ENCODE measurements around the gene RNF32.
"Not testable (repeated sequence)": the region's sequence is repeated elsewhere in the genome, so short reads cannot be mapped to it uniquely, and the experiment has no call there.

The RNF32 gene

DNA sequence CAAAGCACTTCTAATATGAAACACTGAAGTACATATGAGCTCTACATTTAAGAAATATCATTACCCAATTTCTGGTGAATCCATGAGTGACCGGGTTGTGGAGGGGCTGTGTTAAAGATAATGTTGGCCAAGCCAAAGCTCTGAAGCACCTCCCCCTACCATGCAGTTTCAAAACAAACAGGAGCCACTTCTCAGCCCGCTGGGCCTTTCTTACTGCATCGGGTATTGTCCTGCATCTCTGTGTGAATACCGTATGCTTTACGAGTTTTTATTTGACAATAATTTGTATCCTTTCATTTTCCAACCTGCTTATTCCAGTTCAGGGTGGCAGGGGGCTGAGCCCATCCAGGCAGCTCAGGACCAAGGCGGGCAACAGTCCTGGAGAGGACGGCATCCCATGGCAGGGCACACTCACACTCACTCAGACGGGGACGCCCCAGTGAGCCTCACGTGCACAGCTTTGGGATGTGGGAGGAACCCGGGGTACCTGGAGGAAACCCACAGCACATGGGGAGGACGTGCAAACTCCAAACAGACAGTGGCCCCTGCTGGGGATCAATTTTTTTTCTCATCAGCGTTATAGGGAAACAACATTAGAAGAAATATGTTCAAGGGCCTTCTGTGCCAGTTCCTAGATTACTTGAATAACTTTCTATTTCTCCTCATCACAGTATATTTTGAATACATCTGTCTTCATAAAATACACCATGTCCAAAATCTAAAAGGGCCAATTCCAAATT is 1.9 kb downstream of the RNF32 start:
- no peak for DNase-seq (ENCODE audit: low read depth)

DNA sequence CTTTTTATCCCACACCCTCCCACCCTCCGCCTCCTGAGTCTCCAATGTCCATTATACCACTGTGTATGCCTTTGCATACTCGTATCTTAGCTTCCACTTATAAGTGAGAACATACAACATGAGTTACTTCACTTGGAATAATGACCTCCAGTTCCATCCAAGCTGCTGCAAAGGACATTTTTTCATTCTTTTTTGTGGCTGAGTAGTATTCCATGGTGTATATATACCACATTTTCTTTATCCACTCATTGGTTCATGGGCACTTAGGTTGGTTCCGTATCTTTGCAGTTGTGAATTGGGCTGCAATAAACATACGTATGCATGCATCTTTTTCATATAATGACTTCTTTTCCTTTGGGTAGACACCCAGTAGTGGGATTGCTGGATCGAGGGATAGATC is 6.8 kb downstream of the RNF32 start:
- not testable (repeated sequence) for DNase-seq (ENCODE audit: low read depth)

DNA sequence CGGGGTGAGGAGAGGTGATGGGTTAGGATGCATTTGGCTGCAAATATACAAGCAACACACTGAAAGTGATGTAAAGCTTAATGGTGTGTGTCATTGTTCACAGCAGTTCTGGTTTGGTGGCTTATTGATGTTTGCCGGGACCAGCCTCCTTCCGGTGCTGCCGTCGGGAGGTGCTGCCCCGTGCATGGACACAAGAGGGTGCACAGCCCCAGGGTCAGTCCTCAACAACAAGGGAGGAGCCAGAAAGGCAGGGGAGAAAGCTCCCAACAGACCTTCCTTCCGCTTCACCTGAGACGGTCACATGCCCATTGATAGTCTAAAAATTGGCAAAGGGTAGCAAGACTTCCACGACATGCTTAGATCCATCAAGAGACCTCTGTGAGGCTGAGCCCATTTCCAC is 9.5 kb downstream of the RNF32 start:
- DNase-seq (ENCODE audit: low read depth) = no peak

DNA sequence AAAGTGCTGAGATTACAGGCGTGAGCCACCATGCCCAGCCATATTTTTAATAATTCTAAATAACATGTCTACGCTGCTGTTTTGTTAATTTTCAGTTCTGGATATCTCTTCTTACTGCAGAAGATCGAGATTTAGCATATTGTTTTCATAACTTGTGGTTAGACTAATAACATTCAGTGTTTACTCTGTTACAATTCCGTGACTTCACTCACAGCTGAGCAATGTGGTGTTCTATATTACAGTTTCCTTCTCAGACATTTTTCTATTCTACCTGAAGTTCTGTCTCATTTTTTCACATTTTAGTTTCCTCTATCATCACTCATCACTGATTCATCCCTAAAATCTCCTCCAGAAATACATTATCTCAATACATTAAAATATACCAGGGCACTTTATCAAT is 10.9 kb downstream of the RNF32 start:
- DNase-seq (ENCODE audit: low read depth) = no peak

DNA sequence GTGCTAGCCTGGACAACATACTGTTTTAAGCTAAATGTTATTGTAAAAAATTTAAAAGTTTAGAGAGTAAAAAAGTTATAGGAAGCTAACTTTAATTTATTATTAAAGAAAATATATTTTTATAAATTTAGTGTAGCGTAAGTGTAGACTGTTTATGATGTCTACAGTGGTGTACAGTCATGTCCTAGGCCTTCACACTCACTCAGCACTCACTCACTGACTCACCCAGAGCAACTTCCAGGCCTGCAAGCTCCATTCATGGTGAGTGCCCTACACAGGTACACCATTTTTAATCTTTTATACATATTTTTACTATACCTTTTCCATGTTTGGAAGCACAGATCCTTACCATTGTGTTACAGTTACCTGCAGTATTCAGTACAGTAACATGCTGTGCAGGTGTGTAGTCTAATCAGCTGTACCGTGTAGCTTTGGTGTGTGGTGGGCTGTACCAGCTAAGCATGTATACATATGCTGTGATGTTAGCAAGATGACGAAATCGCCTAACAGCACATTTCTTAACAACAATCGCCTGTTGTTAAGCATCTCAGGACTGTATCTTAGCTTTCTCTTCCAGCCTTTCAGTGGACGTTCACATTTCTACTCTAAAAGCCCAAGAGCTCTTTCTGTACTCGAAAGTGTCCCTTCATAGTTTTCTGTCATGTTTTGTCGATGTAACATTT is 12.5 kb downstream of the RNF32 start:
- no peak for DNase-seq (ENCODE audit: low read depth)

DNA sequence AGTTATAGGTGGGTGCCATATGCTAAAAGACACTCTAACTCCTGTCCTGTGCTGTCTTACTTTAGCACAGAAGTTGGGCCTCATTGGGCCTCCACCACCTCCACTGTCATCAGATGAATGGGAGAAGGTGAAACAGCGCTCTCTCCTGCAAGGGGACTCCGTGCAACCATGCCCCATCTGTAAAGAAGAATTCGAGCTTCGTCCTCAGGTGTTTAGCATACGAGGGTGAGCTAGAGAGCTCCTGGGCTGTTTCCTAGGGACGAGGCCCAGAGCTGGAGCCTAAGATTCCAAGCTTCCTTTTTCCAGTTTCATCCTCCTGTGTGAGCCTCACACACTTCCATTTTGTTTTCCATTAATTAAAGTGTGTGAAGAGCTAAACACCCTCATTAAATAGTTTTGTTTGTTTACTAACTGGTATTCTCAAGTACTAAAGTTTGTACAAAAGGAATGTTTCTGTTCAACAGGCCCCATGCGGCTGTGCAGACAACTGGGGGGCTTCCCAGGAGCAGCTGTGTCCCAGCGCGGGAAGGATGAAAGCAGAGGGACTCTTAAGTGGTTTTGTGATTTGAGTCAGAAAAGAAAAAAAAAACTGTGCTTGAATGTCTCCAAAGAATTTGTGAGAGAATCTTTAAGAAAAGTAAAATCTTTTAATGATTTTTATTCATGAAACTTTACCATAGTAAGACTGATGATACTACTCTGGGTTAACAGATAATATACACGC is 14.1 kb downstream of the RNF32 start:
- DNase-seq (ENCODE audit: low read depth) = no peak

DNA sequence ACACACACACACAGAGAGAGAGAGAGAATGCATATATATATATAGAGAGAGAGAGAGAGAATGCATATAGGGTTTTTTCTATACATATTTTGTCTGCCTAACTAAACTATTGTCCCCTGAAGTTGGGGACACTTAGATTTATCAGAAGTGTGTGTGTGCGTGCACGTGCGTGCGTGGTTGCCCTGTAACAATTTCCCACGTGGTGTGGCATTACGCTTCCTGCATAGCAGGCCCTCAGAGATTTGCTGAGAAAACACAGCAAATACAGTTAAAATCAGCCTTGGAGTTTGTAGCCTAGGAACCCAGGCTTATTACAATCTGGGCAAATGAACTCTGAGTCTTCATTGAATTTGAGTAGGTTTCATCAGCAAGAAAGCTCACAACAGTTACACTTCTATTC is 14.7 kb downstream of the RNF32 start:
- DNase-seq (ENCODE audit: low read depth) = no peak

DNA sequence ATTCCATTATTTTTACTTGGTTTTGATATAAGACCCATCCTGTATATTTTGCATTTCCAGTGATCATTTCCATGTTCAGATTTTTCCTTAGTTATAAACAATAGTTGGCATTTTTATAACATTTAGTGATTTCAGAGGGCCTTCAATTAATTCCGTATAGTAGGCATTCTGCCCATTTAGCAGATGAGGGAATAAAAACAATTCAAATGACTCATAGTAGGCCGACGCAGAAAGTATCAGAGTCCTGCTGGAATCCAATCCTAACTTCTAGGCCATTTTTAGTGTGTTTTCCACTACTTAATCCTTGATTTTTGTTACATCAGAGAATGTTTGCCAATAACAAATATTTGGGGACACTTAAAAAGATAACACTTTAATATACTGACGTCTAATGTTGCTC is 15.4 kb downstream of the RNF32 start:
- DNase-seq (ENCODE audit: low read depth) = no peak

DNA sequence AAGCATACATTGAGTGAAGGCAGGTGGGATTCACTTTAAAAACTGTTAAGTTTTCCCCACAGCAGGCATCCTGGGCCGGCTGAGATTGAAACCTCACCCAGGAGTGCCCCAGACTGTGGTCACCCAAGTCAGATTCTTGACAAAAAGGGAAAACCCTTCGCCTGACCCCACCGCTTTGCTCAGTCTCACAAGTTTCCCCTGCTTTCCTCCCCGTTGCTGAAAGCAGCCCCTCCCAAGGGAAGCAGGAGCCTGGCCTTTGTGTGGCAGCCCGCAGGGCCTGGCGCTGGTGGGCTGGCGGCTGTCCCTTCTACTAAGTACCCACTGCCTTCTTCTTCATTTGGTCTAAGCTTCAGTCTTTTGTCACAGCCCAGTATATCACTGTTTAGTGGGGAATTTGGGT is 16.0 kb downstream of the RNF32 start:
- DNase-seq (ENCODE audit: low read depth) = no peak

DNA sequence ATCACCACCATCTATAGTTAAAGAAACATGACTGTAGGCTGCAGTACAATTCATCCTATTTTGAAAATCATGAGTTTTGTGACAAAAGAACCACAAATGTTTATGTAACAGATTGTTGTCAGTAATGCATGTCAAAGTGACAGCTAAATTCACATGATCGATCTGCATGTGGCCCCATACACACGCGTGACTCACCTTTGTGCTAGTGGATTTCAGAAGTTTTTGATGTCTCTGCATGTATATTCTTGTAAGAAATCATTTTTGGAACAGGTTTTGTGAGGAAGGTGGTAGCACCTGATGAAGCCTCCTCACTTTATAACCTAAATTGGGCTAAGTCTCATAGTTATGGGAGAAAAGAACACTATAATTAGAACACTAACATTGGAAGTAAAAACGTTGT is 17.1 kb downstream of the RNF32 start:
- DNase-seq (ENCODE audit: low read depth) = no peak

DNA sequence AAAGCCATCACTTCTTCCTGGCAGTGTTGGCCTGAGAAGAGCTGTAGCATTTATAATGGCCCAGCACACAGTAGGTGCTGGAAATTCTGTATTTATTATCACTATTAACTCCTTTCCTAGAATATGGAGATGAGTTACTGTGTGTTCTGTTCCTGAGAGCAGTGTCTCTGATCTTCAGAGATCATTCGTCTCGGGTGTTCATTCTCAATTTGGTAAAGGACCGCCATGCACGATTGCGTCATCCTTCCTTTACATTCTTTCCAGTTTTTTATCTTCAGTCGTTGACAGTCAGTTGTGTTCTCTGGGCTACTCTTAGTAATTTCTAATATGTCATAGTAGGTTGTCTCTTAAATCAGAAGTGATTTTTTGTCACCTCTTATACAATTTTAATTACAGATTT is 18.6 kb downstream of the RNF32 start:
- DNase-seq (ENCODE audit: low read depth) = no peak

DNA sequence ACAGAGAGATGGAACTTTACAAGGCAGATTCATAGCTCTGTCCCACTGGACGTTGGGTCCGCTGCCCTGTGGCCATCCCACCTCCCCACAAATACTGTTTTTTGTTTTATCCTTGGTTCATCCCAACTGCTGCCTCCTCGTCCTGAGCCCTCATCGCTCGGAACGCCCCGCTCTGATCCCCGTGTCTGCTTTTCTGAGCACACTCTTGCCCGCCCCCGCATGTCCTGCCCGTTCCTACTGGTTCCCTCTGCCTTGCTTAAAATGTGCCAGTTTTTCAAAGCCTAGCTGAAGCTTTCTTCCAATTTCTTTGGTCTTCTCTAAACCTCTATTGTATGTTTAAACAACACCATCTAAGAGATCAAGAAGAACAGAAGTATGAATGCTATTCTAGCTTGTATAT is 19.4 kb downstream of the RNF32 start:
- DNase-seq (ENCODE audit: low read depth) = no peak

DNA sequence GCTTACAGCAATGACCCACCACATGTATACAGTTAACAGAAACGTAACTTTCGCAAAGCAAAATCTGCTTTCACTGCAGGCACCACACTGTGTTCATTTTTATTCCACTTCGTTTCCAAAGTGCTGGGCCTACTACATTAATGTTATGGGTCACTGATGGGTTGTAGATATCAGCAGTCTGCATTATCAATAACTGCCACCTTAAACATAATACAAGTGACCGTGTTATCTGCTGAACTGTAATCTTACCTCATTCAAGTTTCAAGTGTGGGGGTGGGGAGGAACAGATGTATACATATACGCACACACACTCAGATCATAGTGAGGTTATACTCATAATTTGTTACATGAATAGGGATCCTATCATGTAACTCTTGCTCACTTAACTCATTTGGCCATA is 21.1 kb downstream of the RNF32 start:
- DNase-seq (ENCODE audit: low read depth) = no peak

DNA sequence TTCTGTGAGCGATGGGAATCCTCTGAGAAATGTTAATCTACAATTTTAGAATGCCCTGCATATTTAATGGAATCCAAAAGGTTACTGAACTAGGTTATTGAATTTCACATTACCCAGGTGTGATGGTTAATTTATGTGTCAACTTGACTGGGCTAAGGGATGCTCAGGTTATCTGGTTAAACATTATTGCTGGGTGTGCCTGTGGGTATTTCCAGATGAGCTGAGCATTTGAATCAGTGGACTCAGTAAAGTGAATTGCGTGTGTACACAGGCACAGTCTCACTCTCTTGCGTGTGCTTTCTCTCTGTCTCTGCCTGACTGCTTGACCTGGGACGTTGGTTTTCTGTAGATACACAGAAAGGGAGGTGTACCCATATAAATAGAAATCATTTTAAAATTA is 21.7 kb downstream of the RNF32 start:
- no peak for DNase-seq (ENCODE audit: low read depth)

DNA sequence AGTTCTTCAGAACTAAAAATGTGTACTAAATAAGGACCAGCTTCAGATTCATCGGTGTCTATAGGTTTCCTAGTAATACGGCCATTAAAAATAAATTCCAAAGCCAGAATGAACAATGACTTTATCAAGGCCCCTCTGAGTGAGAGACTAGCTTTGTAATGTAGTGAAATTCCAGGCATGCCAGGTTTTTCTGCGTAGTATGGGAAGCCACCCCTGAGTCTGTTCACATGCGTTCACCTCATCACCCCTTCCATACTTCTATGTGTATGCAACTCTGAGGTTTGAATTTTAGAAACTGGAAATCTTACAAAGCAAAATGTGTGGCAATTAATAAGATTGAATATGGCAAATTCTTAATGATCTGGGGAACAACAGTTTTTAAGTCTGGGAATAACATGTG is 24.5 kb downstream of the RNF32 start:
- no peak for DNase-seq (ENCODE audit: low read depth)

DNA sequence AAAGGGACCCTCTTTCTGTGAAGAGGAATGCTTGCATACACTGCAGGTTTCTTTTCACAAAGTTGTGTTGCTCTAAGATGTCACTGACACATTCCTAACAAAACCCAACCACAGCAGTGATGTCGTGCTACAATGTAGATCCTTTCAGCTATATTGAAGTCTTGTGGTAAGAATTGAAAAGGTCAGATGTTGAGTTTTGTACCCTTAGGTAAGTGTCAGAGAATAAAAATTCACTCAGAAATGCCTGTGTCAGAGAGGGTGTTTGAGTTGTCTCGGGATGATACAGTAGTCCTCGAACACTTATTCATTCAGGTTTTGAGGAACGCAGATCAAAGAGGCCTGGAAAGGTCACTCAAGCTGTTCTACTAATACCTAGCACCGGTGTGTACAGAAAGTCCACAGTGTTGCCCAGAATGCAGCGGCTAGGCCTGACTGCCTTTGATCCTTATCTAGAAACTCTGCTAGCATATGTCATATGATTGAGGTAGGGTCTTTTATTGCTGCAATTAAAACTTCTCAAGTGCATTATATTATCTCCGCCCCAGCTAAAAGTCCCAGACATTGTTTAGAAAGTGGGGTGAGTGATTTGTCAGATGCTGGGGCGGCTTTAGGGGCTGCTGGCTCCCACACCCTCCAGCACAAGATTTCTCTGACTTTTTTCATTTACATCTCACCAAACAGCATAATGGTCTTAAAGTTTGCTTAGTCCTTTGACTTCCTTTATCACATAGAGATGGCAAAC is 26.0 kb downstream of the RNF32 start:
- DNase-seq (ENCODE audit: low read depth) = no peak

DNA sequence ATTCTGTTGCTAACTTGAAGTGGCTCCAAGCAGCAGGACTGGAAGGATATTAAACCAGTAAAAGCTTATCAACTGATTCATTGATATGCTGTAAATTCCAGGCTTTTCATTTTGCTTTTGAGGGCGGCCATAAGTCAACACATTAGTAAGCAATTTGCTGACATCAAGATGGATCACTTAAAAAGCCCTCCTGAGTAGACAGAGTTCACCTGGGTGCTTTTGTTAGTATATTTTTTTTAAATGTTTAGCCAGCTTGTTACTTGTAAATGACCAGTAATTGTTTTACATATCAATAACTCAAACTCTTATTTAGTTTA is 26.5 kb downstream of the RNF32 start:
- no peak for DNase-seq (ENCODE audit: low read depth)

DNA sequence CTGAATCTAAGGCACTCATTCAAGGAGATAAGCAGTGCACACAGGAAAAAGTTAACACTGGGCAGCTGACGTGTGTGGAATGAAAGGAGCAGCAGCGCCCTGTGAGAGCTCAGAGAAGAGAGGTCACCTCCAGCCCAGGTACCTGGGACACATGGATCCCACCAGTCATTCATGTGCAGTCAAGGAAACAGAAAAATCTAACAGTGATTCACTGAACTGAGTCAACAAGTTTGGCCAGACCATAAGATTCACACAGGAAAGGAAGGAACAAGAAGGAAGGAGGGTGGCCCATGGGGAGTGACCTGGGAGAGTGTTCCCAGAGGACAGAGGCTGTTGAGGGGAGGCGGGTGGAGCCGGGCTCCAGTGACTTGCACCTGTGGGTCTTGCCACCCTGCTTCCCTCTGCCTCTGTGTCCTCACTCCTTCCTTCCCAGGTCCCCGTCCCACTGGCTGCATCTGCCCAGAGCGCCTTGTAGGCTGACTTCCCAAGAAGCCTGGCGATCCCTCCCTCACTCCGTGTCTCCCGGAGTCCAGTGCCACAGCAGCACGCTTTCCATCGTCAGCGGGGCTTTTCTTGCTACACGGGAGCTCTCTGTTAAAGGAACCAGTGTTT is 27.7 kb downstream of the RNF32 start:
- DNase-seq (ENCODE audit: low read depth) = no peak

DNA sequence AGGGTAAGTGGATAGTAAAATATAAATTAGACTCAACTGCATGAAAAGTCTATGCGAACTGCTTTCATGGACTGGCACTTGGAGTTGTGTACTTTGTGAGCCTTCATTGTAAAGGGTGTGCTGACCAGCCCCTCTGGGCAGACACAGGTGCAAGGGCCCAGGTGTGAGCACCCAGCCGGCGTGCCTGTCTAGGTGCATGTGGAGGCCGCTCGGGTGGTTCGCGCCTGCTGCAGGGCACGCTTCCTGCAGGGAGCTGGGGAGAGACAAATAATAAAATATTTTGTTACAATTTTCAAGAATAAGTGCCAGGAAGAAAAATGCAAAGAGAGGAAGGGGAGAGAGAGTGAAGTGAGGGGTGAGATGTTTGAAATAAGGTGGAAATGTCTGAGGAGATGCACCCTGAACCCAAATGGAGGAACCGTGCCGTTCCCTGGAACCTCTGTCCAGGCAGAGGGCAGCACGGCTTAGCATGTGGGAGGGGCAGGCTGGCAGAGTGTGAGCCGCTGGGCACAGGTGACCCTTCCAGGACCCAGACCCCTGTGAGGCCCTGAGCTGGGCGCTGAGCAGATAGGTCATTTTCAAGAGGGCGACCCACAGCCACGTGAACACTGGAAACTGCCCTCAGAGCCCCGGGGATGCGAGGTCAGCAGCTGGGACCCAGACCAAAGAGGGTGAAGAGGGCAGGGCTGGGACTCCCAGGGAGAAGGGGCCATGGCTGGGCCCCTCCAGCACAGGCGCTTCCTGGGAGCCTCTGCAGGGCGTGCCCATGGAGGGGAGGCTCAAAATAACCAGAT is 28.7 kb downstream of the RNF32 start:
- no peak for DNase-seq (ENCODE audit: low read depth)

DNA sequence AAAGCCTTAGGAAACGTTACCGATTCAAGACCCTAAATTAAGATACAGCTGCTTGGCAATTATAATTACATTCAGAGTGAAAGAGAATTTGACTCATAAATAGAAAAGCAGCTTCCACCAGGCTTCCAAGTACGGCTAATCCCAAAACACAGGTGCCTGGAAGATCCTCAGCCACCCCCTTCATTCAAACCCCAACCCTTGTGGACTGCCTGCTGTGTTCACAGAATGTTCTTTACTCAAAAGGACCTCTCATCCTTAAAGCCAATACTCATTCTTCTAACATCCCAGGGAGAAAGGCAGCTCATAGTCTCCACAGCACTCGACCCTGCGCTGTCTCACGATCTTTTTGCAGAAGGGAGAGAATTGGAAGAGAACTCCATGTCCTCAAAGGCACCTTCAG is 32.9 kb downstream of the RNF32 start:
- DNase-seq (ENCODE audit: low read depth) = no peak

DNA sequence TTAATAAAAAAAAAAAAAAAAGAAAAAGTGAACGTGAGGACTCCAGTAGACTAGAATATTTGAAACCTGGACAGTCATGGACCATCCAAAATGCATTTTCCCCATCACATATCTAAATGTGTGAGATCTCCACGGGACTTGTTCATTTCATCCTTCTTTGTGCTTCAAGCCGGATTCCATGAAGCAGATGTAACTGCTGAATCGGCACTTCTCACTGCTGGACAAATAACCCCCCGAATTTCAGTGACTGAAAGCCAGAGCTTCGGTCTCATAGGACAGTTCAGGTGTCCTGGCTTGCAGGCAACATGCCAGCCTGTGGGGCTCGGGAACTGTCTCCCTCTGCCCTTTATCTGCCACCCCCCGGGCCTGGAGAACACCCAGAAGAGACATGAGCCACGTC is 33.3 kb downstream of the RNF32 start:
- DNase-seq (ENCODE audit: low read depth) = no peak

DNA sequence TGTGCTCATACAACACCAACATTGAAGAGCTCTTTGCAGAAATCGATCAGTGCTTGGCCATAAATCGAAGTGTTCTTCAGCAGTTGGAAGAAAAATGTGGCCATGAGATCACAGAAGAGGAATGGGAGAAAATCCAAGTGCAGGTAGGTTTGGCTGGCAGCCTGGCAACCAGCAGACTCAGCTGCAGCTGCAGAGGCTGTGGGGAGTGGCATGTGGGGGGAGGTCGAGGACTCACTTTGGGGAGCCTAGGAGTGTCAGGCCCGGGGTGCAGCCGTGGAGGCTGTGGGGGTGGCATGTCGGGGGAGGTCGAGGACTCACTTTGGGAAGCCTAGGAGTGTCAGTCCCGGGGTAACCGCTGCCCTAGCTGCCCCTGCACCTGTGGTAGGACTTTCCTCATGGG is 35.1 kb downstream of the RNF32 start:
- DNase-seq (ENCODE audit: low read depth) = no peak
